Testis (tissue), 2 donors: ENCODE data around the gene DOCK7.

ENCODE experiments used
- CTCF ChIP-seq, 3 experiments: fragments of 450-650 bp in 2 of 3; fragments of 200-600 bp in 1 of 3; sonication (generic) in 1 of 3; IDR thresholded peaks; one replicate each; pipeline ENCODE4 v1.5.1; 2016 to 2019; ENCODE audit warnings: antibody characterized with exemption in 3 of 3, mild to moderate bottlenecking in 2 of 3, moderate library complexity in 1 of 3
- POLR2A ChIP-seq: fragments of 450-650 bp; IDR thresholded peaks from one replicate; pipeline ENCODE4 v1.6.1; 2017; ENCODE audit warnings: antibody characterized with exemption, mild to moderate bottlenecking, moderate library complexity

DNA sequence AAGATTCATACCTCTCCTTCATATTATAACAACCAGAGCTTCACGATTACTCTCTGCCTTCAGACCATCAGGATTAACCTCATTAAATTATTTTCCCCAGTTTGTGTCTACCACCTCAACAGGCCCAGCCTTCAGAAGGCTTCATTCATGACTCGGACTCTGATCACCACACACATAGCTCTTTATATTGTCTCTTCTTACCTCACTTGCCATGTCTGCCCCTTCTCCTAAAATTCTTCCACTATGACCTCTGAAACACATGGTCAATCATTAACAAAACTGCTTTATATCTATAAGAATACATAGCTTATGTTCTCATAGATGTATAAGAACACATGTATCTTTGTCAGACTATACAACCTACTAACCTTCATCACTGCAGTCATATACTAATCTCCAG is 171.6 kb downstream of the DOCK7 start:
- no peak for TF ChIP-seq CTCF (IDR thresholded peaks at IDR 0.05)
- TF ChIP-seq POLR2A, result no peak
